Ovary (tissue), 9 donors: ENCODE data around the gene BNIP3. TPM values are rescaled to one million over a fixed set of nuclear protein-coding genes. Genes with fewer than 3 reads are reported as not detected.
A peak's percentile ranks its signal among the peaks of the same experiment; 100 is the strongest.

Source experiments
- DNase-seq, 5 donors: peaks; one replicate each; pipeline ENCODE4 v3.0.0-alpha.2; 2019 to 2020
- H3K27ac ChIP-seq, 2 donors: fragments of 200-600 bp; one replicate each; pipeline versions ENCODE4 v1.5.1 to v1.8.0; 2019 to 2022
- H3K27me3 ChIP-seq: fragments of 200-600 bp; one replicate; pipeline ENCODE4 v1.8.0; 2022
- H3K36me3 ChIP-seq: fragments of 200-600 bp; sonication (generic); one replicate; pipeline ENCODE4 v1.5.1; 2019
- H3K4me1 ChIP-seq: one replicate; pipeline ENCODE4 v1.8.1; 2013; ENCODE audit warnings: mild to moderate bottlenecking, moderate library complexity; ENCODE audit not compliant: insufficient read depth
- H3K4me3 ChIP-seq: fragments of 200-600 bp; sonication (generic); one replicate; pipeline ENCODE4 v1.5.1; 2017
- H3K9me3 ChIP-seq, 2 donors: fragments of 200-600 bp in 1 of 2; sonication (generic) in 1 of 2; one replicate each; pipeline versions ENCODE4 v1.5.1 to v1.8.1; 2013 to 2019; ENCODE audit warnings: mild to moderate bottlenecking in 1 of 2, moderate library complexity in 1 of 2
- EP300 ChIP-seq: sonication (generic); formaldehyde crosslinking; IDR thresholded peaks from one replicate; pipeline ENCODE4 v1.6.1; 2017; ENCODE audit warnings: antibody characterized with exemption
- POLR2A ChIP-seq: fragments of 450-650 bp; IDR thresholded peaks from one replicate; pipeline ENCODE4 v1.6.1; 2017; ENCODE audit warnings: antibody characterized with exemption, mild to moderate bottlenecking, moderate library complexity
- WGBS, 3 donors: extraction: QIAGEN DNeasy Blood & Tissue Kit in 1 of 3; methylation state at CpG; one replicate each; pipeline versions ENCODE4 v1.1.5 to v1.1.7; 2013 to 2017; 5-methylcytosine and 5-hydroxymethylcytosine counted together
- intact Hi-C, 4 donors: fragments of 100-400 bp; cut with DNase I; formaldehyde crosslinking; loops; one replicate each; pipeline versions ENCODE4 v1.11.0 to v1.15.1; 2022 to 2023
- polyA plus RNA-seq, 2 donors: library from polyadenylated mRNA; stranded (reverse); fragments of 200-250 nt in 1 of 2; fragments of 350-450 nt in 1 of 2; fragmentation: Illumina TruSeq in 1 of 2; extraction: RNeasy Lipid Tissue Mini Kit (QIAGEN cat#74804) in 1 of 2; gene quantifications; one replicate each; pipeline ENCODE4 v1.2.3, GENCODE V29; 2013 to 2014
- total RNA-seq, 7 donors: library from RNA; depleted of rRNA in 2 of 7; stranded (reverse); fragments of >200 nt in 2 of 7; fragmentation: NEBNext Ultra II Directional in 3 of 7; extraction: Animal tissue kit (Norgen Biotek cat#: 25700) in 3 of 7; gene quantifications; one replicate each; pipeline versions ENCODE4 v1.1.0 to v1.2.4, GENCODE V29; 2016 to 2023
- TF ChIP-seq, protein P1 (sequence below), 3 donors: fragments of 450-650 bp in 2 of 3; fragments of 200-600 bp in 1 of 3; IDR thresholded peaks; one replicate each; pipeline versions ENCODE4 v1.5.1 to v1.8.0; 2016 to 2022; ENCODE audit warnings: antibody characterized with exemption in 3 of 3, mild to moderate bottlenecking in 1 of 3
- donor health status: DM: no; HTN: no; CAD: no; lungs with moderate emphysema.
- donor health status: DM: no; HTN: no; CAD: no.
- donor health status: Bipolar disorder and iron deficiency.
- donor health status: DM: yes; HTN: yes; CAD: no.
- donor health status: DM: no; HTN: no; CAD: no.
- donor health status: DM: yes; HTN: yes; CAD: no.

Gene BNIP3
- total and polyA plus RNA-seq, 9 donors, result 39.8 to 166 (median 61.9) TPM

DNA sequence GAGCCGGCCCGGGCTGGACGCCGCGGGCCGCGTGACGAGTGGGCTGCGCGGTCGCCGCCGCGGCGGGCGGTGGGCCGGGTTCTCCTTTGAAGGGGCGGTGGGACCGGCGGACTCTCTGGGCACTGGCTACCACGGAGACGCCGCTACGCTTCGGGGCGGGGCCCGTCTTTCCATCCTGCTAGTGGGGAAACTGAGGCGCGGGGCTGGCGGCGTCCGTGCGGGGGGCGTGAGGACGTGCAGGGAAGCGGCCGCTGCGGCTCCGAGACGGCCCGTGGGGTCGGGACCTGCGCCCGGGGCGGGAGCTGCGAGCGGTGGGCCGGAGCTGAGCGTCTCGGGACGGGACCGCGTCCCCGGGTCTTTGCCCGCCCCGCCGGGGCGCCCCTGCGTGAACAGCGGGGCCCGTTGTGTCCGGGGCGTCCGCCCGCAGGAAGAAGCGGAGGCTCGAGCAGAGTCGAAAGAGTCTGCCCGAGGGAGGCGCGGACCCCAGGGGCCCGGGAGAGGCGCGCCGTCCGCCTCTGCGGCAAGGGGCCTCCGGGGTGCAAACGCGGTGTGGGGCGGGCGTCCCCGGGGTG lies 548 bp upstream of the BNIP3 start:
- Histone ChIP-seq H3K27ac (peak overlapping the region; percentile 56 to 65), H3K27me3 (no peaks in the 10 kb centered on the region), H3K4me3 (peak overlapping the region; percentile 74), H3K36me3 (no peaks in the 10 kb centered on the region), H3K4me1 (peaks cover 10% of the 10 kb centered on the region), H3K9me3 (no peaks in the 10 kb centered on the region)
- TF ChIP-seq POLR2A (peak; percentile 28), EP300 (no peak)
- TF ChIP-seq, protein P1, sequence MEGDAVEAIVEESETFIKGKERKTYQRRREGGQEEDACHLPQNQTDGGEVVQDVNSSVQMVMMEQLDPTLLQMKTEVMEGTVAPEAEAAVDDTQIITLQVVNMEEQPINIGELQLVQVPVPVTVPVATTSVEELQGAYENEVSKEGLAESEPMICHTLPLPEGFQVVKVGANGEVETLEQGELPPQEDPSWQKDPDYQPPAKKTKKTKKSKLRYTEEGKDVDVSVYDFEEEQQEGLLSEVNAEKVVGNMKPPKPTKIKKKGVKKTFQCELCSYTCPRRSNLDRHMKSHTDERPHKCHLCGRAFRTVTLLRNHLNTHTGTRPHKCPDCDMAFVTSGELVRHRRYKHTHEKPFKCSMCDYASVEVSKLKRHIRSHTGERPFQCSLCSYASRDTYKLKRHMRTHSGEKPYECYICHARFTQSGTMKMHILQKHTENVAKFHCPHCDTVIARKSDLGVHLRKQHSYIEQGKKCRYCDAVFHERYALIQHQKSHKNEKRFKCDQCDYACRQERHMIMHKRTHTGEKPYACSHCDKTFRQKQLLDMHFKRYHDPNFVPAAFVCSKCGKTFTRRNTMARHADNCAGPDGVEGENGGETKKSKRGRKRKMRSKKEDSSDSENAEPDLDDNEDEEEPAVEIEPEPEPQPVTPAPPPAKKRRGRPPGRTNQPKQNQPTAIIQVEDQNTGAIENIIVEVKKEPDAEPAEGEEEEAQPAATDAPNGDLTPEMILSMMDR (IDR thresholded peaks at IDR 0.05), result no peak
- DNase-seq, result no peak
- whole genome bisulfite sequencing, 3 donors, result 1% methylated on average over 26 to 83 of the region's 83 CpGs
- intact Hi-C loops, result loop anchor here in 2 of 4 donors (5.0 to 10.0 kb wide), 2 partner anchors 77 to 80 kb away; partner anchors contain the start of gene PPP2R2D (in 2 of the 2)

DNA sequence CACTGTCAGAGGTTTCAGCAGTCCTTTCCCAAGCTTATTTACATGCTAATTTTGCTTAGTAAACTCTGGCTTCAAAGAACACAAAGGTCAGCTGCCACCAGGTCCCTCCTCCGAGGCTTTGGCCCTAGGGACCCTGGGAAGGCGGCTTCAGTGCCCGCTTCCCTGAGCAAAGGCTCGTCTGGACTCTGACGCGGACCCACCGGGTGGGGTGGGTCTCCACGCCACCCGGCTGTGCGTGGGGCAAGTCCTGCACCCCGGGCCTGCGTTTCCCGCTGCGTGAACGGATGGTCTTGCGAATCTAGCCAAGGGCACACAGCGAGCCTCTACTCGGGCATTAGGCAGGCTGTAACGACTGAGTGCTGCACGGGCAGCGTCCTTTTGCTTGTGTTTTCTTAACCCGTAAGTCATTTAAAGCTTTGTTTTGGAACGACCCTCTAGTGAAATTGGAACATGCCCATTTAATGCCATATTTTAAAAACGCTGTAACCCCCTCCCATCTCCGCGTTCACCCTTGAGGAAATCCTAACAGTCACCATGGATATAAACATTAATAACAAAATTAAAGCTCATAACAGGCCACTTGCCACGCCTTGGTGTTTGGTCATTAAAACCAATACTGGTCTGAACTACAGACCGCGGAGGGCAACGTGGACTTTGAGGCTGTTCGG lies 828 bp downstream of the BNIP3 start:
- Histone ChIP-seq H3K27me3 (no peaks in the 10 kb centered on the region), H3K4me1 (peaks cover 10% of the 10 kb centered on the region), H3K4me3 (peak overlapping the region; percentile 74), H3K27ac (peak overlapping the region; percentile 62 to 84), H3K36me3 (no peaks in the 10 kb centered on the region), H3K9me3 (no peaks in the 10 kb centered on the region)
- peak in 3 of 5 donors; percentile 37 to 60 (median 53) for DNase-seq
- WGBS, 3 donors, result 3 to 8% (median 4%) methylated on average over 31 of the region's 31 CpGs
- TF ChIP-seq, protein P1 (IDR thresholded peaks at IDR 0.05), result peak in 1 of 3 donors; percentile 5
- TF ChIP-seq POLR2A, result no peak
- TF ChIP-seq EP300, result no peak
- intact Hi-C loops, result loop anchor here in 2 of 4 donors (5.0 to 10.0 kb wide), 2 partner anchors 76 to 79 kb away; partner anchors contain the start of gene PPP2R2D (in 2 of the 2)

DNA sequence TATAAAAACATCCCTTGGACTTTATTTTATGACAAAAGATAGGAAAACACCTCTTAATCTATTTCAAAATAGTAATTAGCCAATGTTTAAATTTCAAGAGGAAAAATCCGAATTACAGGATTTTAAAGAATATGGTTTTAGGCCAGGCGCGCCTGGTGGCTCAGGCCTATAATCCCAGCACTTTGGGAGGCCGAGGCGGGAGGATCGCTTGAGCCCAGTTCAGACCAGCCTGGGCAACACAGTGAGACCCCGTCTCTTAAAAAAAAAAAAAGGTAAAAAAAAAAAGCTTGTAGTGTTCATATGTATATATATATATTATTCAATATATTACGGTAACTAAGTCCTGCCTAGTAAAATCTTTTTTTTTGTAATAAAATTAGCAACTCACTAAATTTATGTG lies 1.4 kb downstream of the BNIP3 start:
- H3K27ac ChIP-seq, result peak overlapping the region in 1 of 2 donors; percentile 22
- TF ChIP-seq POLR2A, result no peak
- H3K36me3 ChIP-seq, result no peaks in the 10 kb centered on the region
- H3K4me3 ChIP-seq, result peak overlapping the region; percentile 74
- no peaks in the 10 kb centered on the region for H3K27me3 ChIP-seq
- intact Hi-C loops, result loop anchor here in 2 of 4 donors (5.0 to 10.0 kb wide), 2 partner anchors 76 to 78 kb away; partner anchors contain the start of gene PPP2R2D (in 2 of the 2)
- peaks cover 10% of the 10 kb centered on the region for H3K4me1 ChIP-seq
- H3K9me3 ChIP-seq, result no peaks in the 10 kb centered on the region
- WGBS, 3 donors, result 68 to 82% (median 70%) methylated on average over 8 of the region's 8 CpGs
- no peak for DNase-seq

DNA sequence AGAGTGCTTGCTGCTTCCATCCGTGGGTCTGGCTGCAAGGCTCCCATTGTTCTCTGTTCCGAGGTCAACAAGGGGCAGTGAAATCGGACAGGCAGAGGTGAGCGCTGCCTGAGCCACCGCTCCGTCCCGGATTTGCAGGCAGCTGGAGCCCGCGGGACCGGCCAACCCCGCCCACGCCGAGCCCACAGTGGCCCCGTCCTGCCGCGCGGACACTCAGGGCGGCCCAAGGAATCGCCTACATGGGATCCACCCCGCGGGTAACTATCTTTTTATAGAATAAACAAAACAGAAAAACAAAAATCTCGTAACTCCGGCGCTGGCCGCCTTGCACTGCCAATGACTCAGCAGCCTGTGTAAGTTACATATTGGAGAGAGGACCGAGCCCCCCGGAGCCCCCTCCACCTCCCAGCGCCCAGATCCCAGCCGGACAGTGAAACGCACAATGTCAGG lies 1.9 kb downstream of the BNIP3 start:
- Histone ChIP-seq H3K9me3 (no peaks in the 10 kb centered on the region), H3K27me3 (no peaks in the 10 kb centered on the region), H3K4me3 (peak overlapping the region; percentile 74), H3K36me3 (no peaks in the 10 kb centered on the region), H3K4me1 (peaks cover 10% of the 10 kb centered on the region), H3K27ac (peak overlapping the region; percentile 22 to 55)
- DNase-seq, result peak; percentile 54 to 73 (median 58)
- intact Hi-C loops, result loop anchor here in 3 of 4 donors (5.0 to 10.0 kb wide), 2 partner anchors 75 to 78 kb away; partner anchors contain the start of gene PPP2R2D (in 3 of the 3)
- TF ChIP-seq, protein P1 (IDR thresholded peaks at IDR 0.05), result no peak
- TF ChIP-seq EP300 (no peak), POLR2A (peak; percentile 10)
- 2 to 6% (median 2%) methylated on average over 30 of the region's 30 CpGs for WGBS, 3 donors
